KOPT-K1 (cell line): ENCODE data around the gene SIX4.
"Not testable (repeated sequence)": the region's sequence is repeated elsewhere in the genome, so short reads cannot be mapped to it uniquely, and the experiment has no call there.

Source experiments
- H3K27ac ChIP-seq: fragments of 200-600 bp; sonication (generic); 2 replicates; pipeline ENCODE4 v1.5.1; 2016; ENCODE audit warnings: antibody characterized with exemption, mild to moderate bottlenecking, low read depth, low read length; ENCODE audit not compliant: poor library complexity, severe bottlenecking
- H3K36me3 ChIP-seq: fragments of 200-600 bp; sonication (generic); 2 replicates; pipeline ENCODE4 v1.5.1; 2017; ENCODE audit warnings: antibody characterized with exemption, mild to moderate bottlenecking, low read length, moderate library complexity; ENCODE audit not compliant: insufficient read depth
- H3K9me3 ChIP-seq: fragments of 200-600 bp; sonication (generic); 2 replicates; pipeline ENCODE4 v1.5.1; 2017; ENCODE audit warnings: antibody characterized with exemption, low read length, mild to moderate bottlenecking; ENCODE audit not compliant: insufficient read depth, poor library complexity, severe bottlenecking

SIX4 gene

DNA sequence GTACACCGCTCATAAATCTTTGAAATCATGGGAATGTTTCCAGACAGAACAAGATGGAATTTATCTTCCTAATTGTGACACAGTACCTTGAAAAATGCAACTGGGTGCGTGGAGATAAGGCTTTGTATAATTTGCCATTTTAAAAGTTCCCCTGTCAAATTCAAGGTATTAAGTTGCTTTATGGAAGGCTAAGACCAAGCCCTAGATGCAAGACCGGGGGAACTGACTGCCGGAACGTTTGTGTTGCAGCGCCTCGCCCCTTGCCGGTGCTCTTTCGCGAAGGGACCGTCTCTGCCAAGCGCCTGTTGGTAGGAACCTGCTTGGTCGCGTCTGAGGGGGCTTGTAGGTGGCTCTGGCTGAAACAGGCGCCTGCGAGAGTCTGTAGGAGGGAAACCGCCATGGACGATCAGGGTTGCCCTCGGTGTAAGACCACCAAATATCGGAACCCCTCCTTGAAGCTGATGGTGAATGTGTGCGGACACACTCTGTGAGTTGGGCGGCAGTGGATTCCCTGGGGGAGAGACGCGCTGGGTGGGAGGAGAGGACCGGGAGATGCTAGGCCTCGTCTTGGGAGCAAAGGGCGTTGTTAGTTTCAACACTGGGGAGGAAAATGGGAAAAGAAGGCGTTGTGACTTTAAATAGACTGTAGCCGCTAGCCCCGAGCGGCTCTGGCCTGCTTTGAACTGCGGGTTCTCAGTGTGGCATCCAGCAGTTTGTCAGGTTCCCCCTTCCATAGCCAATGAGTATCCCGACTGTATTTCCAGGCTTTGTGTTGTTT is 10.5 kb upstream of the SIX4 start, which contains the start of gene MNAT1:
TSS of gene MNAT1 (plus strand) at position 297 of the 778 bp plus-strand sequence. CDS start at position 399, 102 bp downstream.
- peak within 1 kb of the TSS; percentile 74 for H3K27ac ChIP-seq
- no peaks in the 10 kb centered on the region for H3K9me3 ChIP-seq
- no peaks in the 10 kb centered on the region for H3K36me3 ChIP-seq

DNA sequence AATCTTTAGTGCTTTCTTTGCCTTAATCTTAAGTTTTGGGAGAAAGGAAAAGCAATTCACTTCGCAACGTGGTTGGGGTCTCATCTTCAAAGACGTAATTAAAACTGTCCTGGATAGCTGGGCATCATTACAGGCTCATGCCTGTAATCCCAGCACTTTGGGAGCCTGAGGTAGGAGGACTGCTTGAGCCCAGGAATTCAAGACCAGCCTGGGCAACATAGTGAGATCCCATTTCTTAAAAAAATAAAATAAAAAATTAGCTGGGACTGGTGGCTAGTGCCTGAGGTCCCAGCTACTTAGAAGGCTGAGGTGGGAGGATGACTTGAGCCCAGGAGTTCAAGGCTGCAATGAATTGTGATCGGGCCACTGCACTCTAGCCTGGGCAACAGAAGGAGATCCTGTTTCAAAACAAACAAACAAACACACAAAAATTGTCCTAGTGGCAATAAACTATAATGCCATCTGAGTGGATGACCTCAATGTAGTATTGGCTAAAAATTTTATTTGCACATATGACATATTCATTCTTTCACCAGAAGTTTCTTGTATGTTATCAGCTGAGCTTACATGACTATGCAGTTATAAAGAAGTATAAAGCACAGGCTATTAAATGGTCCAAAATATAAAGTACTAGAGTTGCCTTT is 8.8 kb upstream of the SIX4 start:
- H3K9me3 ChIP-seq, result no peaks in the 10 kb centered on the region
- H3K36me3 ChIP-seq, result no peaks in the 10 kb centered on the region
- H3K27ac ChIP-seq, result no peak overlapping the region

DNA sequence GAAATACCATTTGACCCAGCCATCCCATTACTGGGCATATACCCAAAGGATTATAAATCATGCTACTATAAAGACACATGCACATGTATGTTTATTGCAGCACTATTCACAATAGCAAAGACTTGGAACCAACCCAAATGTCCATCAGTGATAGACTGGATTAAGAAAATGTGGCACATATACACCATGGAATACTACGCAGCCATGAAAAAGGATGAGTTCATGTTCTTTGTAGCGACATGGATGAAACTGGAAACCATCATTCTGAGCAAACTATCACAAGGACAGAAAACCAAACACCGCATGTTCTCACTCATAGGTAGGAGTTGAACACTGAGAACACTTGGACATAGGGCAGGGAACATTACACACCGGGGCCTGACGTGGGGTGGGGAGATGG is 7.1 kb upstream of the SIX4 start:
- not testable (repeated sequence) for H3K36me3 ChIP-seq, H3K9me3 ChIP-seq, H3K27ac ChIP-seq

DNA sequence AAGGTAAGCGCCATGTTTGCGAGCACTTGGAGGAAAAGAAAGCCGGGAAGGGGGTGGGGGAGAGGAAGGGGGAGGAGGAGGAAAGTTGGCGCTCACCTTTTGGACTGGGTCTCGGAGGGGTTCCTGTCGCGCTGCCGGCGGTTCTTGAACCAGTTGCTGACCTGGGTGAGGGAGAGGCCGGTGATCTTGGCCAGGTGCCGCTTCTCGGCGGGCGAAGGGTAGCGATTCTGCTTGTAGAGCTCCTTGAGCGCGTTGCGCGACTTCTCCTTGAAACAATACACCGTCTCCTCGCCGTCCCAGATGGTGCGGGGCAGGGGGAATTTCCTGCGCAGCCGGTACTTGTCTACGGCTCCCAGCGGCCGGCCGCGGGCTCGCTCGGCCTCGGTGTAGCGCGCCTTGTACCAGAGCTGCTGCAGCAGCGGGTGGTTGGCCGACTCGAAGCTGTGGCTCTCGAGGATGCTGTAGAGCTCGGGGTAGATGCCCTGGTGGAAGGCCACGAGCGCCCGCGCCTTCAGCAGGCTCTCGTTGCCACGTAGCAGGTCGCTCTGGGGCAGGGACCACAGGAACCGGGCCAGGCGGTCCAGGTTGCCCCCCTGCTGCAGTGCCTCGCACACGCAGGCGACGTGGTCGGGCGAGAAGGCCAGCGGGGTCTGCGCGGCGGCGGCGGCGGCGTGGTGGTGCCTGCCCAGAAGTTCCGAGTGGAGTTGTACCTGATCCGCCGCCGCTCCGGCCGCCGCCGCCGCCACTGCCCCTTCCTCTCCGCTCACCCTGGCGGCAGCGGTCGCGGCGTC is 840 bp downstream of the SIX4 start:
- H3K36me3 ChIP-seq, result no peaks in the 10 kb centered on the region
- H3K9me3 ChIP-seq, result peaks cover 21% of the 10 kb centered on the region
- no peak overlapping the region for H3K27ac ChIP-seq

DNA sequence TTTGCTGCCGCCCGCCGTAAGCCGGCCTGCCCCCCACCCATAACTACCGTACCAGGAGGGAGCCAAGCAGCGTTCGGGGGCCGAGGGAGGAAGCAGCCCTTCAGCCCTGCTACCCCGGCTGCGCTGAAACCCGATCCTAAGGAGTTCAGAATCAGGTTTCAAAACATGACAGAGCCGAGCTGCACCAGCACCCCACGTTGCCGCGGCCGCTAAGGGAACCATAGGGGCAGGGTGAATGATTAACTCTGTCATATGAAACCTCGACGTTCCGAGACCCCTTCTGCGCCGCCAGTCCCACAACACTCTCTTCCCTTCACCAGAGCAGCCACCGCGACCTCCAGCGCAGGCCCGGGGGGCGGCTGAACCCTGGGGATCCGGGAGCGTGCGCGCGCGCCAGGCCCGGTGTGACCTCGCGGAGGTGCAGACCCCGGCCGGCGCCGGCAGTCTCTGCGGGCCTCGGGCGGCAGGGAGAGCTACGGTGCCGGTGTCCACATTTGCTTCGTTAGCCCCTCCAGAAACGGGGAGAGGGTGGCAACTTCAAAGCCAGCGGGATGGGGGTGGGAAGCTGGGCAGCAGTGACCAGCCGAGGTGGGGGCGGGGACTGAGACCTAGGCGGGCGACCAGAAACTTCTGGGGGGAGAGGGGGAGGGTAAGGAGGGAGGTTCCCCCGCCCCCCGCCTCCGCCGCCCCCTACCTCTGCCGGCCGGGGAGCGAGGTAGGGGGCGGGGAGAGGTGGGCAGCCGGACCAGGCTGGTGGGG is 1.6 kb downstream of the SIX4 start:
- Histone ChIP-seq H3K36me3 (no peaks in the 10 kb centered on the region), H3K9me3 (peaks cover 21% of the 10 kb centered on the region), H3K27ac (no peak overlapping the region)

DNA sequence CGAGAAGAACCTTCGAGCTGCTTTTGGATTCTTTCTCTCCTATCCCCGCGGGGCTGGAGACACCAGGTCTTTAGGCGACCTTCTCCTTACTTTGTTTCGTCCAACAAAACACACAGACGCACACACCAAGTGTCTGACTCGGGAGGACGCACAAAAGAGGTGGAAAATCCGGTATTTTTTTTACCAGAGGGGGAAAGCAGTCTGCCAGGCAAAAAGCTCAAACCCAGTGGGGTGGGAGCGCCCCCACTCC is 2.1 kb downstream of the SIX4 start:
- no peaks in the 10 kb centered on the region for H3K36me3 ChIP-seq
- H3K27ac ChIP-seq, result no peak overlapping the region
- peaks cover 21% of the 10 kb centered on the region for H3K9me3 ChIP-seq

DNA sequence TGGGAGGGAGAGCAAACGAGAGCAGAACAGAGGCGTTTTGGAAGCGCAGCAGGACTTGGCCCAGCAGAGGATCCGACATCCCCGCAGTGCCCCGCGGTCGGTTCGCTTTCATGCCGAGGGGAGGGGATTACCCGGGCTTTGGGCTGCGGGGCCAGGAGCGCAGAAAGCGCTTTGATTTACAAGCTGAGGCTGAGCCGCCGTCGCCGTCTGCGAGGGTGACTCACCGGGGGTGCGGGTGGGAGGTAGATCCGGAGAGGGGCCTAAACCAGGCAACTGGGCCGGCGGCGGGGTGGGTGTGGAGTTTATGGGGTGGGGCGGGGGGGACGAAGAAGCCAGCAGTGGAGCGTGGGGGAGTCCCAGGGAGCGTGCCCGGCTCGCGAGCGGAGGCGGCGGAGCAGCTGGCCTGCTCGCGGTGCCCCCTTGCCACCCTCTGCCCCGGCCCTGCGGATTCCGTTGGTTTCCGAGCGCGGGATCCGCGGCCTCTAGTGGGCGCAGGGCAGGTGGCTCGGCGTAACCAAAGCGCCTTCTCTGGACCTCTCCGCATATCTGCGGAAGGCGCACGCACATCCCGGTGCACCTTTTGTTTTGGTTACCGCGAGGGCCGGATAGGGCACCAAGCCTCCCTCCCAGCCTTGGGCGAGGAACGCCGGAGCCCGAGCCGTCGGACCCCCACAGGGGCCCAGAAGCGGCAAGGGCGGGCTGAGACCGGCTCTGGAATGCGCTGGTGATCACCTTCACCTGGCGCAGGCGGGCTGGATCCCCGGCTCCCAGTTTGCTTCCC is 2.6 kb downstream of the SIX4 start:
- peaks cover 21% of the 10 kb centered on the region for H3K9me3 ChIP-seq
- H3K27ac ChIP-seq, result no peak overlapping the region
- no peaks in the 10 kb centered on the region for H3K36me3 ChIP-seq

DNA sequence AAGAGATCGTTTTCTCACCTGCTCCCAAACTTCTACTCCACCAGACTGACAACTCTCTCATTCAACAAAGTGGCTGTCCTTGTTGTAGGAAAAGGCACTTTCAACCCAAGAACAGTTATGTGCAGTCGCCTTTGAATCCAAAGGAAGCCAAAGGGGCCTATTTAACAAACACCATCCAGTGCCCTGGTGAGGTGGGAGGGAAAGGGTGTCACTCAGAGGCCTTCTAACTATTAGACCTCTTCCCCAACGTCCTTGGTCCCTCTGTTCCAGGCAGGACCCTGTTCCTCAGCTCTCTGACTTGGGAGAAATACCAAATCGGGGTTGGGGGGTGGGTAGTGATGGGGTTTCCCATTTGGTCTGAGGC is 3.2 kb downstream of the SIX4 start:
- Histone ChIP-seq H3K27ac (no peak overlapping the region), H3K36me3 (no peaks in the 10 kb centered on the region), H3K9me3 (peaks cover 21% of the 10 kb centered on the region)

DNA sequence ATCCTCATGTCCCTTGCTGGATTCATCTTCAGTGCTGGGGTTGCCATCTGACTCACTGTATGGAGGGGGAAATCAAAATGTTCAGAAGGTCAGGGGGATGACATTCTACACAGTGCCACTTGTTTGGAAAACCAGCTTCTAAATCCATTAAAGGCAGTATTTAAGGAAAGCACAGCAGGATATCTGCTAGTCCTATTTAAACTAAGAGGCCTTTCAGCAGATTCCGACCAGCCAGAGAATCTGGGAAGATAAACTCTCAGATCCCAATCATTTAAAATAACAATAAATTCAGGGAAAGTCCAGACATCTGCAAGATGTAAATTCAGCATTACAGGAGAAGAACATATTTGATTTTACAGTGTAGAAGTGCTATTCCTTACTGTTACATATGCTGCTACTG is 3.8 kb downstream of the SIX4 start:
- no peaks in the 10 kb centered on the region for H3K36me3 ChIP-seq
- H3K27ac ChIP-seq, result no peak overlapping the region
- peaks cover 21% of the 10 kb centered on the region for H3K9me3 ChIP-seq

DNA sequence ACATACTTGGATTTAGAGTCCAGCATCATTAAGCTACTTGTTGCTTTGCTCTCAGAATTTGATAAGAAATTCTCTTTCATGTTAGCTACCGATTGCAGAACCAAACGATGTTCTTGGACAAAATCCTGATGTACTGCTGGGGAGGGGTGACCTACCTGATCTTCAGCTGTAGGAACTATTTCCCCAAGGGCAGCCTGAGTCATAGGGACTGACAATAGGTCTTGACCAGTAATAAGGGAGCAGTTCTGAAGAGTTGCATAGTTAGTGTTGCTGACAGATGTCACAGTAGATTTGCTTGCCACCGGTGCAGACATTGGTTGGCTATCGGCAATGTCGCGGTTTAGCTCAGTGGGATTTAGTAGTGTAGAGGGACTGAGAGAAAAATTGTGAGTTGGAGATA is 10.6 kb downstream of the SIX4 start:
- Histone ChIP-seq H3K9me3 (no peaks in the 10 kb centered on the region), H3K27ac (no peak overlapping the region), H3K36me3 (no peaks in the 10 kb centered on the region)

DNA sequence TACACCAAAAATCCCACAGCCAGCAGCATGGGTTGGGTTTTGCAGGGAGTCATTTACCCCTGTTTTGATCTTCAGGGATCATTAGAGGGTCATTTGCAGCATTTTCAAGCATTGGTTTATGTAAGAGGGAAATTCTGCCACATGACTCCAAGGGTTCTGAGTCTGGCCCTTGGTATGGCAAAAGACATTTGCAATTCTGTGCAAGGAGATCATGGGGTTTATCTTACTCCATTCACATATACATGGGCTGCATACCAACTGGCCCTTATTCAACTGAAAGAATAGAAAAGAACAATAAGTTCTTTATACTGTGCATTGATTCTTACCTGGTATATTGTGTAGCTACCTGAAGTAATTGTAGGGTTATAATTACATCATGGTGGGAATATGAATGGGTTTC is 13.7 kb downstream of the SIX4 start:
- no peaks in the 10 kb centered on the region for H3K9me3 ChIP-seq
- no peak overlapping the region for H3K27ac ChIP-seq
- no peaks in the 10 kb centered on the region for H3K36me3 ChIP-seq

DNA sequence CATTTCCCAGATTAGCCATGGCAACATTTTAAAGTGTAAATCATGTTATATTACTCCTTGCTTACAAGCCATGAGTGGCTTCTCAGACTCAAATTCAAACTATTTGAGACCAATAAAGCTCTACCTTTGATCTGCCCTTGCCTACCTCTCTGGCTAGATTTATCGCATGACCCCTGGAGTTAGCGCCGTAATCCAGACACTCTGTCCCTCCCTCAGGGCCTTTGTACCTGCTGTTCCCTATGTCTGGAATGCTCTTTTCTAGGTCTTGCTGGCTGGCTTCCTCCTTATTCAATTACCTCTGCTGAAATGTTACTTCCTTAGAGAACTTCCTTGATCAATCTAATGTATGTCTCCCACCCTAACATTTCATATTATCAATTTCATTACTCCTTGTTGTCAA is 16.3 kb downstream of the SIX4 start:
- no peak overlapping the region for H3K27ac ChIP-seq

DNA sequence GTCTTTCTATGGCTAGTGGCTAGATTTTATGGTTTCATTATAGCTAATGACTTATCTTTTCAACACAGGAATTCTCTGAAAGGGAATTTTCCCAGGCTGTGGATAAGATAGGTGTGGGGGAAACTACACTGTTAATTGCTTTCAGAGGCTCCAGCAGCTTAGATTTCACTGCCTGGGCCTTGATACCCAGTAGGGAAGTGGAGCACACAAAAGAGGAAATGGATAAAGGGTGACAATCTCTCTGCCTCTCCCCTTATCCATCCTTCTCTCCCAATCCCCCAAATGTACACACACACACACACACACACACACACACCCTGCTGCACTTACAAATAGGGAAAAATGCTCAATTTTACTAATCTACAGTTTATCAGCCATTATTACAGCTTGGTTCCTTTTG is 19.1 kb downstream of the SIX4 start:
- H3K9me3 ChIP-seq, result peaks cover 16% of the 10 kb centered on the region
- H3K27ac ChIP-seq, result no peak overlapping the region
- no peaks in the 10 kb centered on the region for H3K36me3 ChIP-seq

More for the DNA sequence above, 16.3 kb downstream of the SIX4 start:
- no peaks in the 10 kb centered on the region for H3K36me3 ChIP-seq
- no peaks in the 10 kb centered on the region for H3K9me3 ChIP-seq

DNA sequence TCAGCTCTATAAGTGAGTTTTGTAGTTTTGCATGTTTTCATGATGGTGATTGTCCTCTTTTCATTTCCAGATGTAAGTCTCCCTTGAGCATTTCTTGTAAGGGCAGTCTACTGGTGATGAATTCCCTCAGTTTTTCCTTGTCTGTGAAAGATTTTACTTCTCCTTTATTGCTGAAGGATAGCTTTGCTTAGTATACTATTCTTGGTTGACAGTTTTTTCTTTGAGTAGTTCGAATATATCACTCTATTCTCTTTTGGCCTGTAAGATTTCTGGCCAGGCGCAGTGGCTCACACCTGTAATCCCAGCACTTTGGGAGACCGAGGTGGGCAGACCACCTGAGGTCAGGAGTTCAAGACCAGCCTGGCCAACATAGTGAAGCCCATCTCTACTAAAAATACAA is 23.6 kb downstream of the SIX4 start:
- Histone ChIP-seq H3K27ac (no peak overlapping the region), H3K9me3 (peaks cover 17% of the 10 kb centered on the region), H3K36me3 (no peaks in the 10 kb centered on the region)
